Retinal pigment epithelial cell (primary cell): ENCODE measurements around the gene RAB11A.

ENCODE experiments used
- DNase-seq: peaks from one replicate; pipeline ENCODE4 v3.0.0-alpha.2; 2010; ENCODE audit warnings: low read depth
- H3K4me3 ChIP-seq: 2 replicates; pipeline ENCODE4 v1.5.1; 2011; ENCODE audit warnings: mild to moderate bottlenecking, low read length, control low read depth, moderate library complexity
- CTCF ChIP-seq: conservative IDR thresholded peaks from 2 replicates; pipeline ENCODE4 v1.5.1; 2011; ENCODE audit warnings: low read depth, low read length, control low read depth, inconsistent platforms

The RAB11A gene

DNA sequence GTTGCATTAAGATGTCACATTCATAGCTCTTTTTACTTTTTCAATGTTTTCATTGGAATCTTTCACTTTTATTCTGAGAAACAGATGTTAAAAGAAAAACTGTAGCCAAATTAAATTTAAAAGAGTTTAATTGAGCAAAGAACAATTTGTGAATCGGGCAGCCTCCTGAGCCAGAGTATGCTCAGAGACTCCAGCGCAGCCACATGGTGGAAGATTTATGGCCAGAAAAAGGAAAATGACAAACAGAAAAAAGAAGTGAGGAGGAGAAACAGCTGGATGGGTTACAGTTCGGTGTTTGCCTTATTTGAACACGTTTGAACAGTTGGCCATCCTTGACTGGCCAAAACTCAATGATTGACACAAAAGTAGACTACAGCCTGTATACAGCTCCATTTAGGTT, 33.8 kb upstream of the RAB11A start:
- TF ChIP-seq CTCF: no peak
- DNase-seq: no peak

DNA sequence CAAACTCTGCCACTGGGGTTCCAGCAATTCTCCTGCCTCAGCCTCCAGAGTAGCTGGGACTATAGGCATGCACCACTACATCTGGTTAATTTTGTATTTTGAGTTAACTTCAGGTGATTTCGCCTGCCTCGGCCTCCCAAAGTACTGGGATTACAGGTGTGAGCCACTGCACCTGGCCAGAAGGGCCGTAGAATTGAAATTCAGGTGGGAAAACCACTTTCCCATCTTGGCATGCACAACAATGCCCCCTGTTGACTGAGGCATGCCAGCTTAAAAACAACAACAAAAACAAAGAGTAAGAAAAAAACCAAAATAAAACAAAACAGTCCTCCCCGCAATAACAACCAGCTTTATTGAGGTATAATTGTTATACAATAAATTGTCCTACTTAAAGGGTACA, 32.6 kb upstream of the RAB11A start:
- DNase-seq: no peak
- peak; percentile 40 for TF ChIP-seq CTCF
- H3K4me3 ChIP-seq: no peak overlapping the region

More for the DNA sequence above, 33.8 kb upstream of the RAB11A start:
- no peak overlapping the region for H3K4me3 ChIP-seq

DNA sequence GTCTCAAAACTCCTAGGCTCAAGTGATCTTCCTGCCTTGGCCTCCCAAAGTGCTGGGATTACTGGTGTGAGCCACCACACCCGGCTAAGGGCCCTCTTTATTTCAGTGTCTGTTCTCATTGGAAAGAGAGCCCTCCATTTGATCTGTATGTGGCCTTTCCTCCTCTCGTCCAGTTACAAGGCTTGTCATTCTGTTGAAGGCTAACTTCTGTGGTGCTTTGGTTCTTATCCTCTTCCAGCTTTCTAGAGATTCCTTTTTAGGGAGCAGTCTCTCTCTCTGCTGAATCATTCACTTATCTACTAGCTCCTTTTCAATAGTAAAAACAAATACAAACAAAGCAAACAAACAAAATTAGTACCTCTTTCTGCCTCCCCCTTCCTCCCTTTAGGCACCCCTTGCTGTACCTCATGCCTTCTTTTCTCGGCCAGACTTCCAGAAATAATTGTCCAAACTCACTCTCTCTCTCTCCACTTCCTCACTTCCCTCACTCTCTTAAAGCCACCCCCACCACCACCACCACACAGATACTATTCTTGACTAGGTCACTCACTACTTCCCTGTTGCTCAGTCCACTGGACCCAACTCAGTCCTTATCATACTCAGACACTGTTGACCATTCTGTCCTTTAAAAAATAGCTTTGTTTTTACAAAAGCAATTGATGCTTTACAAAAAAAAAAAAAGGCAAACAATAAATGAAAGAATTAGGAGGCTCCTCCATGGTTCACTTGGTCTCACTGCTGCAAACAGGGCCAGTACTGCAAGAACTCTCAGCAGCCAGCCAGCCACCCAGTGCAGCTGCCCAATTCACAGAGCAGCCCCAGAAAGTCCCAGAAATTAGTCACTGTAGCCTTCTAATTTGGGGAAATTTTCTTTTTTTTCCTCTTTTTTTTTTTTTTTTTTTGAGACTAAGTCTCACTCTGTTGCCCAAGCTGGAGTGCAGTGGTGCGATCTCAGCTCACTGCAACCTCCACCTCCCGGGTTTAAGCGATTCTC, 31.7 kb upstream of the RAB11A start:
- no peak for TF ChIP-seq CTCF
- no peak for DNase-seq
- no peak overlapping the region for H3K4me3 ChIP-seq

- no peak for TF ChIP-seq CTCF
- DNase-seq: no peak
- no peak overlapping the region for H3K4me3 ChIP-seq
Measured at GRCh38 chr15:65839354-65839901, 29.9 kb upstream of the RAB11A start.

DNA sequence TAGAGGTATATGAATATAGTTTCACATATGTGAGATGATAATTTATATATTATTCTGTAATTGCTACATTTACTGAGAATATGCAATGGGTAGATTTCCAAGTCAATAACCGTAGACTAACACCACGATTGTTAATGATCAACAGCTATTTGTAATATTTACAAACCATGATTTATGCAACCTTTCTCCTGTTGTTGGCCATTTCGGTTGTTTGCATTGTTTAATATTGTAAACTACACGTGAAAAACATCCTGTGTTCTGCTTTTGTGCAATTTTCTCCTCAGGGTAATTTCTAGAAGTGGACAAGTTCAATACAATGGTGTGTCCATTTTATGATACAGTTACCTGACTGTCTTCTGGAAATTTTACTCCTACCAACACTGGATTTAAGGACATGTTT, 29.3 kb upstream of the RAB11A start:
- H3K4me3 ChIP-seq: no peak overlapping the region
- no peak for DNase-seq
- TF ChIP-seq CTCF: no peak

- no peak for TF ChIP-seq CTCF
- DNase-seq: no peak
- H3K4me3 ChIP-seq: peak overlapping the region; percentile 22
Measured at GRCh38 chr15:65841121-65841930, 28.0 kb upstream of the RAB11A start.
